Endothelial cell of umbilical vein (primary cell): ENCODE results near the gene KRT79. TPM values are rescaled to one million over a fixed set of nuclear protein-coding genes. Genes with fewer than 3 reads are reported as not detected.

Experiments used
- BruUV-seq: library from RNA; stranded (reverse); fragments of 400-500 nt; replicated peaks from 2 replicates; lab custom pipeline; 2021; lab: Mats Ljungman, UMichigan
- CTCF ChIA-PET: fragments of 300-600, 350-600 bp; sonication (Branson Sonifier 250); formaldehyde crosslinking; loops from one replicate; lab custom pipeline; 2021; ENCODE audit warnings: antibody characterized with exemption, inconsistent platforms; lab: Charles Lee
- POLR2A ChIA-PET: fragments of 300-600, 350-600 bp; sonication (Branson Sonifier 250); formaldehyde crosslinking; loops from one replicate; lab custom pipeline; 2021; ENCODE audit warnings: antibody characterized with exemption, inconsistent platforms; lab: Charles Lee
- DNase-seq: peaks from one replicate; pipeline ENCODE4 v3.0.0-alpha.2; 2011; ENCODE audit warnings: low read depth, low spot score
- FAIRE-seq: peaks from 2 replicates; lab custom pipeline; 2011; peaks lifted over from hg19 to GRCh38; lab: Jason Lieb, UNC
- H2AFZ ChIP-seq: 2 replicates; pipeline ENCODE4 v1.6.0; 2012; ENCODE audit warnings: low read depth, low read length, control low read depth, inconsistent platforms
- H3K27ac ChIP-seq: 2 replicates; pipeline ENCODE4 v1.5.1; 2011; ENCODE audit warnings: low read depth, mild to moderate bottlenecking, control low read depth, low read length, moderate library complexity; ENCODE audit not compliant: insufficient read depth
- H3K27me3 ChIP-seq, 2 experiments: 2 replicates each; pipeline versions ENCODE4 v1.6.0 to v1.6.1; 2011; ENCODE audit warnings: low read length in 2 of 2, mixed read lengths in 1 of 2; ENCODE audit not compliant: control insufficient read depth in 2 of 2, insufficient read depth in 2 of 2
- H3K36me3 ChIP-seq, 2 experiments: 2 replicates in 1 of 2; 3 replicates in 1 of 2; pipeline ENCODE4 v1.5.1; 2011; ENCODE audit warnings: low read length in 2 of 2, mild to moderate bottlenecking in 1 of 2, moderate library complexity in 1 of 2; ENCODE audit not compliant: control insufficient read depth in 2 of 2, insufficient read depth in 2 of 2; ENCODE audit errors: extremely low read depth in 1 of 2
- H3K4me1 ChIP-seq: 3 replicates; pipeline ENCODE4 v1.5.1; 2011; ENCODE audit warnings: mild to moderate bottlenecking, low read length; ENCODE audit not compliant: control insufficient read depth, insufficient read depth; ENCODE audit errors: extremely low read depth
- H3K4me2 ChIP-seq: 2 replicates; pipeline ENCODE4 v1.6.1; 2011; ENCODE audit warnings: low read length, control low read depth, mixed read lengths; ENCODE audit not compliant: insufficient read depth
- H3K4me3 ChIP-seq, 3 experiments: fragments of 200-600 bp in 1 of 3; sonication (generic), shearing (Covaris generic) in 1 of 3; replicated peaks in 1 of 3; 2 replicates each; pipeline ENCODE4 v1.5.1; 2011 to 2016; ENCODE audit warnings: control low read depth in 3 of 3, low read length in 3 of 3, mild to moderate bottlenecking in 2 of 3, inconsistent platforms in 1 of 3, low read depth in 1 of 3, moderate library complexity in 1 of 3; ENCODE audit not compliant: insufficient read depth in 1 of 3
- H3K79me2 ChIP-seq: 2 replicates; pipeline ENCODE4 v1.6.0; 2012; ENCODE audit warnings: low read length, inconsistent platforms; ENCODE audit not compliant: control insufficient read depth, insufficient read depth
- H3K9ac ChIP-seq: replicated peaks from 2 replicates; pipeline ENCODE3; 2011; ENCODE audit warnings: low read length, control low read depth; ENCODE audit not compliant: insufficient read depth; ENCODE audit errors: extremely low read depth
- H3K9me1 ChIP-seq: replicated peaks from 3 replicates; pipeline ENCODE4 v1.6.0; 2011; ENCODE audit warnings: mild to moderate bottlenecking, low read length; ENCODE audit not compliant: control insufficient read depth, insufficient read depth; ENCODE audit errors: extremely low read depth
- H3K9me3 ChIP-seq: replicated peaks from 2 replicates; pipeline ENCODE4 v1.5.1; 2012; ENCODE audit warnings: low read length, inconsistent platforms; ENCODE audit not compliant: control insufficient read depth, insufficient read depth
- H4K20me1 ChIP-seq: replicated peaks from 2 replicates; pipeline ENCODE3; 2011; ENCODE audit warnings: mild to moderate bottlenecking, low read length; ENCODE audit not compliant: control insufficient read depth, insufficient read depth; ENCODE audit errors: extremely low read depth
- EZH2 ChIP-seq: IDR thresholded peaks from 2 replicates; pipeline ENCODE4 v1.6.1; 2012; ENCODE audit warnings: borderline replicate concordance, low read depth, mild to moderate bottlenecking, moderate library complexity, low read length, inconsistent platforms; ENCODE audit not compliant: severe bottlenecking
- FOS ChIP-seq: IDR thresholded peaks from 2 replicates; pipeline ENCODE4 v1.6.1; 2011; ENCODE audit warnings: mild to moderate bottlenecking, low read length, moderate library complexity, borderline replicate concordance; ENCODE audit not compliant: insufficient read depth
- GATA2 ChIP-seq: IDR thresholded peaks from 2 replicates; pipeline ENCODE4 v1.7.0; 2011; ENCODE audit warnings: low read depth, mild to moderate bottlenecking, moderate library complexity, mixed read lengths, low read length; ENCODE audit not compliant: insufficient read length, insufficient read depth
- JUN ChIP-seq: IDR thresholded peaks from 2 replicates; pipeline ENCODE4 v1.6.1; 2011; ENCODE audit warnings: borderline replicate concordance, low read depth; ENCODE audit not compliant: insufficient read length, insufficient read depth
- MAX ChIP-seq: IDR thresholded peaks from 2 replicates; pipeline ENCODE4 v1.6.1; 2011; ENCODE audit not compliant: insufficient read depth, insufficient read length
- MYC ChIP-seq: IDR thresholded peaks from one replicate; pipeline ENCODE4 v1.6.1; 2011; ENCODE audit warnings: mild to moderate bottlenecking, low read depth, low read length
- POLR2A ChIP-seq: IDR thresholded peaks from 2 replicates; pipeline ENCODE4 v1.6.1; 2012; ENCODE audit warnings: low read depth, mild to moderate bottlenecking, control low read depth, low read length
- POLR2AphosphoS5 ChIP-seq: IDR thresholded peaks from 2 replicates; pipeline ENCODE4 v1.6.1; 2012; ENCODE audit warnings: low read depth, mild to moderate bottlenecking, control low read depth, low read length, moderate library complexity; ENCODE audit not compliant: insufficient read depth
- dilution Hi-C: fragments of 300-500 bp; cut with MboI; formaldehyde crosslinking; loops from one replicate; pipeline ENCODE4 v1.15.0; 2019; ENCODE audit warnings: low sequenced_read_pairs; ENCODE audit not compliant: extremely low pct_ligation_motif_present
- intact Hi-C: fragments of 100-400 bp; cut with micrococcal nuclease; formaldehyde crosslinking; loops from one replicate; pipeline ENCODE4 v1.10.0; 2022
- polyA plus RNA-seq, 4 experiments: library from polyadenylated mRNA; depleted of rRNA in 3 of 4; stranded (reverse) in 3 of 4; unstranded in 1 of 4; fragments of >200 nt; gene quantifications; 2 replicates each; pipeline versions ENCODE4 v1.2.1 to v1.2.3, GENCODE V29; 2011 to 2012; ENCODE audit warnings: missing spikeins in 1 of 4
- total RNA-seq: library from RNA; stranded (reverse); gene quantifications from 2 replicates; pipeline ENCODE4 v1.2.3, GENCODE V29; 2021

Gene KRT79
- total and polyA plus RNA-seq, 2 donors (not counting 3 experiments of a cell fraction or from before 2014, with no cell fraction given), result not detected

GRCh38 chr12:52873832-52874572 is 39.9 kb upstream of the KRT79 start:
- H3K9ac ChIP-seq, result peak overlapping the region; percentile 91
- H3K27ac ChIP-seq, result peak overlapping the region; percentile 87
- H3K4me2 ChIP-seq, result peak overlapping the region; percentile 60
- H3K9me3 ChIP-seq, result no peaks in the 10 kb centered on the region
- H3K36me3 ChIP-seq, result no peaks in the 10 kb centered on the region
- H3K79me2 ChIP-seq, result no peaks in the 10 kb centered on the region
- H3K4me1 ChIP-seq, result peaks cover 12% of the 10 kb centered on the region
- H3K27me3 ChIP-seq, result no peaks in the 10 kb centered on the region
- H3K9me1 ChIP-seq, result no peaks in the 10 kb centered on the region
- peak overlapping the region; percentile 20 to 38 (median 25) for H3K4me3 ChIP-seq
- POLR2A ChIA-PET, result no interaction called here
- intact Hi-C loops, result loop anchor here (5.0 to 10.0 kb wide), 2 partner anchors 482 to 659 kb away; no protein-coding TSS in a partner anchor
- BruUV-seq, result TSS peak; percentile 92
- TF ChIP-seq EZH2, result no peak
- TF ChIP-seq MAX, result no peak
- no peak for TF ChIP-seq POLR2A
- no peak for TF ChIP-seq JUN
- no peak for TF ChIP-seq GATA2
- peak; percentile 83 for TF ChIP-seq FOS
- TF ChIP-seq POLR2AphosphoS5, result peak; percentile 21
- no peak for TF ChIP-seq MYC
- DNase-seq (peak; percentile 79), FAIRE-seq (peak; percentile 77)
- CTCF ChIA-PET, result interaction anchor here (0.6 to 7.8 kb wide), 11 partner anchors 8 to 849 kb away, joined by 3 to 120 read pairs (median 3); no protein-coding TSS in a partner anchor
- H4K20me1 ChIP-seq, result no peaks in the 10 kb centered on the region
- dilution Hi-C loops, result no loop called here
- H2AFZ ChIP-seq, result peak overlapping the region; percentile 90
